Measurements from ENCODE around the gene DNAH11.
"Not testable (repeated sequence)": the region's sequence is repeated elsewhere in the genome, so short reads cannot be mapped to it uniquely, and the experiment has no call there.

Gene DNAH11

DNA sequence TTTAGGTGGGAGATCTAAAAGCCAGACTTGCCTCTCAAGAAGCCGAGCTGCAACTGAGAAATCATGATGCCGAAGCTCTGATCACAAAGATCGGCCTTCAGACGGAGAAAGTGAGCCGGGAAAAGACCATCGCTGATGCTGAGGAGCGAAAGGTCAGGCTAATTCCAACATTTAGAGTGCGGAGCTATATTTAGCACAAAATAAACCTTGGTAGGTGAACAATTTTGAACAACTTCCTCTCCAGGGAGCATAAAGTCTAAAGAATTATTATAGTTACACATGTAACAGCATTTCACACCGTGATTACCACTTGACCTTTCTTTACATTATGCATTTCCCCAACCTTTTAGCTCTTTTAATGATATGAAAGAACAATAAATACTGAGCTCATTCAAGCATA lies 236.1 kb downstream of the DNAH11 start:
- DNase-seq = no peak

DNA sequence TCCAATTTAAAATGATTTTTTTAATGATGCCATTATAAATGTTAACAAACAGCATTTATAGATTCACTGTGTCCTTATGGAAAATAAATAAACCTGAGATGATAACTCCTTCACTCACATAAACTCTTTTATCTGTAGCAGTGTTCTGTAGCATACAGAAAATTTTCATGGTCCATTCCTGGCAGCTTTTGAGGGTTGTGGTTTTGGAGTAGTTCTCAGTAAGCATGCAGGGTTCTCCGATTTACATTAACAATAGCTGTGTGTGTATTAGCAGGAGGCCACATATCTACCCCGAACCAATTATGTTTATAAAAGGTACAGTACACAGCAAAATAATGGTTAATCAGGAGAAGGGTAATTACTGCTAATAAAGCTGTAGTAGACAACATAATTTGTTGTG lies 240.2 kb downstream of the DNAH11 start:
- no peak for DNase-seq

DNA sequence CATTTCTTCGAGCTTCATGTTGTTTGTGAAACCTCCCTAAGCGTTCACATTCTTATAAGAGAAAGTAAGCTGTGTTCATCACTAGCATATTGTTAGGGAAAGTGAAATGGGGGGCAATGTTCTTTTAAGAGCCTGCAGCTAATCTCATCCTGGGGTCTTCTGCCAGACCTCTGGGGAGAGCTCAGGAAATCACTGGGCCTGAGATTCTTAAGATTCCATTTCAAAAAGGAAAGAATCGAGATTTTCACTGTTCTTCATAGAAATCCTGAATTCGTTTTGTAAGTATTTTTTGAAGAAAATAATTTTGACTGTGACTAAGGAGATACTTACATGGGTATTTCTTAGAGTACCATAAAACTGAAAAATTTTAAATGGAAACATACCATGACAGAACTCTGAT lies 242.2 kb downstream of the DNAH11 start:
- no peak for DNase-seq

DNA sequence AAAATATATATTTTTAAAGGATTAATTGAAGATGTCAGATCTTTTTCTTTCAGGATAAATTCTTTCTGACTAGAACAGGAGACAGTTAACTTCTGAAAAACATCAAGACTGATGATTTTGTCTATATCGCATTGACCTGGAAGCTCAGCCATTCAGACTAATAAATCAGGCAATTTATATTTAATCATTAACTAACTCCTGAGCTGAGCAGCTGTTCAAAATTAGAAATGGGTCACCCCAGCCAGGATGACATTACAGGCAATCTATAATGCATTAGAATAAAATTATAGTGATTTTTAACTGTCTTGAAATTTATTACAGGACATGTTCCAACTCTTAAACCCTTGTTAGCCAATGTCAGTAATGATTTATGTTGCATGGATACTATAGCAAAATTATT lies 263.0 kb downstream of the DNAH11 start:
- no peak for DNase-seq

DNA sequence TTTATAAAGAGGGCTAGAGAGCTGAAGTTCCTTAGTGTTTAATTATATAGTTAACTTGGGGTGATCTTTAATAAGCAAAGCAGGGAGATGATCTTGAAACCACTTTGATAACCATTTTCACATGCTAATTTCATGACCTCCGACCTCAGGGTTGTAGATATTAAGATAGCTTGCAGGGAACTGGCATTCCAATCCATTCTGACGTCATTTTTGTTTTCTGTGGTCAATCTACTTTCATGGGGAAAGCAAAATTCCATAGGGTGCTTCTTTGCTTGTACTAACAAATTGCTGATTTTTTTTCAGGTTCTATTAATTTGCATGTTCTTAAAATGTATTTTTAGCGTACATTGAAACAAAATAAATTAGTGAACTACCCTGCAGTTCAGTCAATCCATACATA lies 263.5 kb downstream of the DNAH11 start:
- no peak for DNase-seq

DNA sequence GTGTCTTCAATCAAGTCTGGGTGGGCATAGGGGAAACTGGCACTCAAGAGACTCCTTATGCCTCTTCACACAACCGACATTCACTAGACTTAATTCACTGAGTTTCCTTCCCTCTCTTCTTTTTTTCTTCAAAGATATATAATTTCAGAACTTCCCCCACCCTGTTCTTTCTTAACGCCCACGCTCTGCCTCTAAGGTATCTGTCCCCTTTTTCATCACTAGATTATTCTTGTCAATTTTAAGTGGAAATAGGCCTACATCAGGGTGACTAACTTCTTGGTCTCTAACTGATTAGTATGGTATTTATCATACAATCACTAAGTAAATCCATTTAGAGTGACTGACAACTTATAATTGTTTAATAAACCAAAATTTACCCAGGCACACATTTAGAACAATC lies 276.2 kb downstream of the DNAH11 start:
- DNase-seq = no peak

DNA sequence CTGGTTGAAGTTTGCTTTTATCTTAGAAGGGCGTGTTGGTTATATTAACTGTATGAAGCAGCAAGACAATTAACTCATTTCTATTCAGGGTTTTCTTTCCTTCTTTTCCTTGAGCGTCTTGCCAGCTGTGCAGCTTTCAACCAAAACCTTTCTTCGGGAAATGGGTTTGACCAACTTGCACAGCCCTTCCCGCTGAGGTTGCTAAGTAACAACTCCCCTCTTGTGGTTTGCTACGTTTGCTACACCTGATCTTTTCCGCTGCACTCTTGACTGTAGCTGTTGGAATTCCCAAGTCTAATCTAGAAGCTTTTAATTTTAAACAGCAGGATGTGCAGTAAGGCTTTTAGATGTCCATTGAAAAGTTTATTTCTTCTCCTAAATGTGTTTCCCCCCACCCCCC lies 286.0 kb downstream of the DNAH11 start:
- no peak for DNase-seq

DNA sequence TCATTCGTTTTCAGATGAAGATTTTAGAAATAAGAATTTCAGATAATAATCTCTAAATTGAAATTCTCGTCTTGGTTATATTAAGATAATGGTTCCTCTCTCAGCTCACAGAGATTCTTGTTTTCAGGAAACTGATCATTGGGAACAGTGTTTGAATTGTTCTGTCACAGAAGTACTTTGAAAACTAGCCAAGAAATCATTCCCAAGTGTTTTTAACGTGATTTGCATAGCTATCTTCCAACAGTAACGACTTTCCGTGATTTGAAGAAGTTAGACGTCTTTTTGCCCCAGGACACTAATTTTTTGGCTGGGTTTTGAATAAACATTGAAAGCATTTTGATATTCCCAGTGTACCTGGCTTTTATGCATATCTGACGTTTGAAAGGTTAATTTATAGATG lies 286.9 kb downstream of the DNAH11 start:
- DNase-seq = no peak

DNA sequence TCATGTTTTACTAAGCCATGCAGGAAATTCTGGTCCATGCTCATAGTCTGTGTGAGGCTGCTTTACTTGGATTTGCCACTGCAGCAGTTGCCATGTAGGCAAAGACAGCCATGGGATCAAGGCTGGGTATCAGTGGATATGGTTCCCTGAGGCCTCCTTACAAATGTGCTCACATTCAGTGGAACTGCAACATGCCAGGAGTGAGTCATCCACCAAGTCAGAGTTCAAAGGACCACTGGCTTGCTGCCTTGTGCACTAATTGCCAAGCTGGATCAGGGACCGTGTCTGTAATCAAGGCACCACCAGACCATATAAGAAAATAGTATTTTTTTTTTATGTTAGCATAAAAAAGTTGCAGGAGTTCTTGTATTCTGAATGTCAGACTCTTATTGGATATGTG lies 301.9 kb downstream of the DNAH11 start:
- DNase-seq = no peak

DNA sequence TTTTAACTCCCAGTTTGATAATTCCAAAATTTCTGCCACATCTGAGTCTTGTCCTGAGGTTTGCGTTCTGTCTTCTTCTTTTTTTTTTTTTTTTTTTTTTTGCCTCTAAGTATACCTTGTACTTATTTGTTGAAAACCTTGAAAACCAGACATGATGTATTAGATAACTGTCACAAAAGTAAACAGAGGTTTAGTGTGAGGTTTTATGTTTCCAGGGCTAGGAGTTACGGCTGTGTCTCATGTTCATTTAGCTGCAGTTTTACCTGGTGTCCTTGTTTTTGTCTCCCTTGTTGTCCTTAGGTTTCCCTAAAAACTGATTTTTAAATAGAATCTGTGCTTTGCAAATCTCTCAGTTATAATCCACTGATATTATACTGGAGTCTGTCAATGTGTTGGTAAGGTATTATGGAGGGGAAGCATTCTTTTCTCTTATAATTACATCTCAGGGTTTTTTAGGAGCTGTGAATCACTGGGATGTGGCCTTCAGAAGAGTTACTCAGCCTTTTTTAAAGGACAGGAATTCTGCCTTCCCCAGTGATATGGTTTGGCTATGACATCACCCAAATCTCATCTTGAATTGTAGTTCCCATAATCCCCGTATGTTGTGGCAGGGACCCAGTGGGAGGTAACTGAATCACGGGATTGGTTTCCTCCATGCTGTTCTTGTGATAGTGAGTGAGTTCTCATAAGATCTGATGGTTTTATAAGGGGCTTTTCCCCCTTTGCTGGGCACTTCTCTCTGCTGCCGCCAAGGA lies 307.9 kb downstream of the DNAH11 start:
- DNase-seq = no peak

DNA sequence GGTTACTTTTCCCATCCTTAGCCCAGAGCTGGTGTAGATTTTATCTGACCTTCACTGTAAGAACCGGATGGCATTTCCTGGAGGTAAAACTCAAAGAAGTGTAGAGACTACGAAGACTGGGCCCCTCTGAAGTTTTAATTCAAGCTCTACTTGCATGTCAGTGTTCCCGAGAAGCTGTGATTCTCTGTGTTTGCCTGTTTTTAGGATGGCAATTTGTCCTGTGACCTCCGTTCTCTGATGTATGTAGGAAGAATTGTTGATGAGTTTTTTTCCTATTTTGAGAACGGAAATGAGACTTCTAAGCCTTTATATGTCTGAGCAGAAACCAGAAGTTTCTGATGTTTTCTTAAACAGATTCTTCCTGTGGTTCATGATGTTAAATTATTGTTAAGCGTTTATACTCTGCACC lies 308.7 kb downstream of the DNAH11 start:
- no peak for DNase-seq

DNA sequence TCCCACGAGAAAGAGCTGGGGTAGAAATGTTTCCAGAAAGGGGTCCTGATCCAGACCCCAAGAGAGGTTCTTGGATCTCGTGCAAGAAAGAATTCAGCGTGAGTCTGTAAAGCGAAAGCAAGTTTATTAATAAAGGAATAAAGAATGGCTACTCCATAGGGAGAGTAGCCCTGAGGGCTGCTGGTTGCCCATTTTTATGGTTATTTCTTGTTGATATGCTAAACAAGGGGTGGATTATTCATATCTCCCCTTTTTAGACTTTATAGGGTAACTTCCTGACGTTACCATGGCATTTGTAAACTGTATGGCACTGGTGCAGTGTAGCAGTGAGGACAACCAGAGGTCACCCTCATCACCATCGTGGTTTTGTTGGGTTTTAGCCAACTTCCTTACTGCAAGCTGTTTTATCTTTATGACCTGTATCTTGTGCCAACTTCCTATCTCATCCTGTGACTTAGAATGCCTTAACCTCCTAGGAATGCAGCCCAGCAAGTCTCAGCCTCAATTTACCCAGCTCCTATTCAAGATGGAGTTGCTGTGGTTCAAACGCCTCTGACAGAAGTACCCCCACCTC lies 322.9 kb downstream of the DNAH11 start:
- not testable (repeated sequence) for DNase-seq

DNA sequence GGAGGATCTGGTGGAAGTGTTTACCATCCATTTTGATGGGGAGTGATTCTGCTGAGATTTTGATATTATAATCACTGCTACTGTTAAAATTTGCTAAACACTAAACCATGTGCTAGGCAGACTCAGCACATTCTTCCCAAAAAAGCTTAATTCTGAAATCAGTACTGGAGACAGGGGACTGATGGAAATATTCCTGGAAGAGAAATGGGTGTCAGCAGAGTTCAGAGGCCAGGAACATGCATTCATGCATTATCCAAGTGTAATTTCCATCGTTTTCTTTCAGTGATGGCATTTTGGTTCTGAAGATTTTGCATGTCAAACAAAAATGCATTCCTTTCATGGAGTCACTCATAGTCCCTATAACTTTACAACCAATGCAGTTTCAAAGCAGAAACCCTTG lies 323.9 kb downstream of the DNAH11 start:
- DNase-seq = no peak

DNA sequence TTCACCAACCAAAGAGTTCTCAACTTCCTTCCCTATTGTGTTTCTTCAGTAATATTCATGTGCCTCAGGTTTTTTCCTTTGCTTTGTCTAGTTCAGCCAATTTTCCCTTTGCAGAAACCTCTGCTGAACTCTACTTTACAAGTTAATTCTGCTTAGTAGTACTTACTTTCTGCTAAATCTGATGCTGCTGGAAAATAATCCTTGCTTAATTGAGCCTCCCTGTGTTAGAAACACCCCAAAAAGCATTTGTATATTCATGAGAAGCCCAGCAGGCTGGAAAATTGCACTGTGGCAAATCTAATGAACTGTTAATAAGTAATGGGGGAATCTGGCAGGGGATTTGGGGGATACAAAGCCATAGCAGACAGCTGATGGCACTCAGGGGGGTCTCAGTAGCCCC lies 324.4 kb downstream of the DNAH11 start:
- no peak for DNase-seq

DNA sequence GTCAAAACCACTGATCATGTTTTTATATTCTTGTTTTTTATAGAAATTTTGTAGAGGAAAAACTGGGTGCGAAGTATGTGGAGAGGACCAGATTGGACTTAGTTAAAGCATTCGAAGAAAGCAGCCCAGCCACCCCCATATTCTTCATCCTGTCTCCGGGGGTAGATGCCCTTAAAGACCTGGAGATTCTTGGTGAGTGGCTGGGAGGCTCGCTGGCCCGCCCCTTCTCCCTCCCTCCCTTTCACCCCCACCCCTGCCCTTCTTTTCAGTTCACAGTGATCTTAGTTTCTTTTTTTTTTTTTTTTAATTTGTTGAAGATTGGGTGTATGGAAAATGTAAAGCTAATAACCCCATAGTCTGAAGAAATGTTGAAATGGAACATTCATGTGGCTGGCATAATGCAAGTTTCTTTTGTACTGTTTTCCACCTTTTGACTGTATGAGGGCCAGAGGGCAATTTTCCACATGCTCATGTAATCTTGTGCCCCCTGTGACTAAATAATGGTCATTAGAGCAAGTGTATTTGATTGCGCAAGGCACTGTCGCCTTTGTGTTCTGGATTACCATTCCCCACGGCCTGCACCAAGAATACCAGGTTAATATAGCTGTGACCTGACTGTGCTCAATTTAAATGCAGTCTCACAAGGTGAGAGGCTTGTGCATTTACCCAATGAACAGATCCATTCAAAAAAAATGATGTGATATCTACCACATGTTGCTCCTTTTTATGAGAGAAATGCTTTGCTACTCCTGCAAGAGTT lies 325.2 kb downstream of the DNAH11 start:
- no peak for DNase-seq

DNA sequence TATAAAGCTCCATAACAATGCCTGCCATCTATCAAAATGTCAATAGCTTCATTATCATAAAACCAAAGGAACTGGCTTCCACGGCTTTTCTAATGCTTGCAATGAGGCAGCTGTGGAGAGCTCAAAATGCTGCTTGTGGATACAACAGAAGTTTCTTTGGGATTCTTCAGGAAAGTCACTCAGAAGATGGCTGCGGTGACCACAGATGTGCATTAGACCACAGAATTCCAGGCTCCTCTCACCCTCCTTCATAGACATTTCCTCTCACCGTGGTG lies 325.7 kb downstream of the DNAH11 start:
- no peak for DNase-seq

DNA sequence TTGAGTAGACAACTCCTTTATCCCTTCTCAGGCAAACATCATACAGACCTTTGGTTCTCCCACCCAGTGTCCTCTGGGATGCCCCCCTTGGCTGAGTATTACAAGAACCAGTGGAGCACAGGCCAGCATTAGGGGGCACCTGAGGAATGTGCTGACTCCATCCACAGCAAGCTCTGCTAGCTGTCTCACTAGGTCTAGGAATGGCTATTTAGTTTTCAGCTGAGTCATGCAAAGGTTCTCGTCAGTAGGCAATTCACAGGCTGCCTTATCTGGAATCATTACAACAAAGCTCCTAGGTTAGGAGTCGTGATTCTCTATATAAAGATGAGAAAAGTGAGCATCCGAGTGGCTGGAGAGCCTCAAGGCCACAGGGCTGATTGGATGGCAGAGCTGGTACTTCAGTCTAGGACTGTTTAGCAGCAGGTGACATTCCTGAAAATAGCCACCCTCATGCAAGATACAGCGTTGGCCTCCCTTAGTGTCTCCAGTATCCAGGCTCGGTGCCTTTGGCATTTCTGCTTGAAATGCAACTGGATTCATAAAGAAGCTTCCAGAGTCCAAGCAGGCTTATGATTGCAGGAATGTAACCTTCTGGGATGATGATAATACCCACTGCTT lies 327.1 kb downstream of the DNAH11 start:
- no peak for DNase-seq

DNA sequence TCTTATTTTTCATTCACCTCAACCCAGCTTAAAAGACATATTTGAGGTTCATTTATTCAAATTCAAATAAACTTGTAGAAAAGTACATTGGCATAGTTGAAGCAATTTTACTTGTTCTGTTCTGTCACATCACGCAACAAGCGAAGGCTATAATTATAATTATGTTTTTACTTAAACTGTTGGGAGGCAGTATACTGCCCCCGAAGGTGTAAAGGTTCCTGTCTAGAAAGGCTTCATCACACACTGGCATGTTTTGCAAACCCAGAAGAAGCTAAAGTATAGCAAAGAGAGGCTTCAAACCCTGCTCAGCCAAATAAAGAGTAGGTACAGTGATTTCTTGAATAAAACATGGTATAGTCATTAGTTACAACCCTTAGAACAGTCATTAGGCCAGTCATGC lies 340.2 kb downstream of the DNAH11 start:
- DNase-seq = no peak

DNA sequence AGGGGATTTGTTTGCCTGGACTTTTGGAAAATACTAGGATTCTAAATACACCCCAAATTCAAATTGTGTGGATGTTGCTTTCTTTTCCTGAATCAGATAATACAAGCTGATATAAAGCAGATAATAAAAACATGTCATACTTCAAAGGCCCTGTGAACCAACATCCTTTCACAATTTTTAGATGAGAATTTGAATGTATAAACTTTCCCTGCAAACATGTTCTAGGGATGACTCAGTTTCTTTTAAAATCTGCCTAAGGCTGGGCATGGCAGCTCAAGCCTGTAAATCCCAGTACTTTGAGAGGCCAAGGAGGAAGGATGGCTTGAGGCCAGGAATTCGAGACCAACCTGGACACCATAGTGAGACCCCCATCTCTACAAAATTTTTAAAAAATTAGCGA lies 340.7 kb downstream of the DNAH11 start:
- not testable (repeated sequence) for DNase-seq

DNA sequence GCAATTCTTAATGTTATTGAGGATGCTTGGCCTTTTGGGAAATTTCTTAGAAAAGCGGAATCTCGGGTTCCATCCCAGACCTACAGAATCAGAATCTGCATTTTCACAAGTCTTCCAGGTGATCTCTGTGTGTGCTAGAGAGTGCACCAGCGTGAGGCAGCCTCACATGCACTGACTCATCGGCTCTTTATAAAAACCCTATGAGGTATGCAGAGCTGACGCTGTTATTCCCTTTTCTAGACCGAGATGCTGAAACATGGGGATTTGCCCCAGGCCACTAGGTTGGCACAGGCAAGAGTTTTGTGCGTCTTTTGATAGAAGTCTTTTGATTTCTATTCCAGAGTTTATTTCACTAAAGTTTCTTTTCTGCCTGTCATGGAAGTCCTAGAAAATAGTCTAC lies 341.7 kb downstream of the DNAH11 start:
- DNase-seq = no peak

DNA sequence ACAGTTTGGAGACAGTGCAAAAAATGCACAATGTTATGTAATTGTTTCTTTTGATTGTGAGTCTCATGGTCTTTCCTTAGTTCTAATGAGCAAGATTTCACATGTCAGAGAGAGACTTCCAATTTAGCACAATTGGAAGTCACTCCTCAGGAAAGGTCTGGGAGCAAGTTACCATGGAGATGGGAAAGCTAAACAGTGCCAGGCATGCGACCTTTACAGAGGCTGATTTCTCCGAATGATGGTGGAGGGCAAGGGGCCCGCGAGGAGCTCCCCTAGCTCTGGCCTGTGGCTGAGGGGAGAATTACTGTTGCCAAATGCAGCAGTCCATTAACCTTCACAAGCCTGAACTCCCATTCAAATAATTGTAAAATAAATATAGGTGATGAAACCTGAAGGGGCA lies 343.6 kb downstream of the DNAH11 start:
- no peak for DNase-seq

DNA sequence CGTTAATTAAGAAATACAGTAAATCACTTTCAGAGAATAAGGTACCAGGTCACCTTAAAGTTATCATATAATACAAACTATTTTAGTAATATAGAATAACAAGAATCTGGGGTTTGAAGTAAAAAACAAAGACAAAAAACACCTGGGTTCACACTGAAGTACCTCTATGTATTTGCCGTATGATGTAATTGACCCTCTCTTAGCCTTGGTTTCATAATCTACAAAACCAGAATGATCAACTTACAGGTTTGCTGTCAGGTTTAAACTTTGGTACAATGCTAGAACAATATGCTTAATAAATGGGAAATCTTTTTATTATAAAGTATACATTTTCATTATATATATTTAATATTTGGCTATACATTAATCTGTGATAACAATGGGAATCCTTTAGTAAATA lies 344.5 kb downstream of the DNAH11 start:
- DNase-seq = no peak

DNA sequence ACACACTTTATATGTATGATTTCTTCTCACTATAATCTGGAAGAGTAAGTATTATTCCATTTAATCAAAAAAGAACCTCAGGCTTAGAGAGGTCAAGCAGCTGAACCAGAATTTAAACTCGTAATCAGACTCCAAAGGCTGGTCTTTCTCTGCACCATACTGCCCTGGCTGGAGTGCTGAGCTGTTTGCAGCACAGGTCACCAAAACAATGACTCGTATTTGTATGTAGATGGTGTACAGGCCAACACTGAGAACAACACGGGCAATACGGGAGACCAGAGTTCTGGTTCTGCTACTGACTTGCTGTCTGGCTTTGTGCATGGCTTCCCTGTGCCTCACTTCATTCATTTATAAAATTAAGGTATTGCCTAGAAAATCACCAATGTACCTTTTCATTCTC lies 344.9 kb downstream of the DNAH11 start:
- DNase-seq = no peak

DNA sequence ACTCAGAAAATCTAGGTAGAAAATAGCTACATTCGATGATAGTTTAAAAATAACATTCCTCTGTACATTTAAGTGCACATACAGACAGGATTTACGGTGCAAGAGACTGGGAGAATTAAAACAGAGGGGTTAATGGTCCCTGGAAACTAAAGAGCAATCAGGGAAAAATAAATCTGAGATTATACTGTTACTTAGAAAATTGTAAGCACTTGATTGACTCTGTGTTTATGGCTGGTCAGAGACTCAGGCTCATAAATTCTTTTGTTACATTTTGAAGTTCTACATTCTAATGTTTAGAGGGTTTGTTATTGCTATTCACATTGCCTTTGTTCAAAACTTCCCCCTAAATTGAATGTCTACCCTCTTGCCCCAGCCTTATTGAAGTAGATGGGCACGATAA lies 348.5 kb downstream of the DNAH11 start:
- no peak for DNase-seq

Data from right hindlimb (tissue), 1 donor.